Measurements from ENCODE around the gene ADGRF4. TPM values are rescaled to one million over a fixed set of nuclear protein-coding genes. Genes with fewer than 3 reads are reported as not detected.

ADGRF4 gene
- total RNA-seq, 1 experiment from 2014 or later = not detected

DNA sequence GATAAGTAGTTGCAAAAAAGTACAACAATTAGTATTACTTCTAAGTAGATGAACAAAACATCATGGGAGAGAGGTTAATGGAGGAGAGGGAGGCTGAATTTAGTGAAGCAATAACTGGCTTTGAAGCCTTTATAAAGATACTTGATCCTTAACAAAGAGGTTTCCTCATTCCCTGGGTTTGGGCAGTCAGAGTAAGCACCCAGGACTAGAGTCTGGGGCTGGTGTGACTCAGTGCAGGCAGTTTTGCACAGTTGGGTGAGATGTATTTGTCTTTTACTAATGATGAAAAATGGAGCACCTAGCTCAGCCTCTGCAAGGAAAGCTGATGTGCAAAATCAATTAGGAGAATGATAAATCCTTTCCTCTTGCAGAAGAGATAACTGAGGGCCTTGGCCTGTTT is 71.6 kb downstream of the ADGRF4 start:
- no peak overlapping the region for H2AFZ ChIP-seq (ENCODE audit: low read length)
- H3K18ac ChIP-seq (ENCODE audit: insufficient read length, low read depth, low read length) = no peak overlapping the region
- H3K27me3 Mint-ChIP-seq (ENCODE audit: low read depth) = no peaks in the 10 kb centered on the region
- no peak overlapping the region for H3K56ac ChIP-seq (ENCODE audit: insufficient read length, low read depth, low read length)
- no peak overlapping the region for H4K5ac ChIP-seq (ENCODE audit: insufficient read length, low read depth, low read length)
- H2BK12ac ChIP-seq (ENCODE audit: insufficient read length, low read depth, low read length) = no peak overlapping the region
- H3K23ac ChIP-seq (ENCODE audit: insufficient read length, low read depth, low read length) = no peak overlapping the region
- H2AK5ac ChIP-seq (ENCODE audit: insufficient read length, low read length) = no peak overlapping the region
- no peaks in the 10 kb centered on the region for H3K79me1 ChIP-seq (ENCODE audit: insufficient read depth, low read depth, low read length, poor library complexity, severe bottlenecking)
- no peak overlapping the region for H4K91ac ChIP-seq (ENCODE audit: insufficient read length, low read depth, low read length)
- H3K4me1 ChIP-seq (ENCODE audit: insufficient read depth, low read length) = no peaks in the 10 kb centered on the region
- H3K4me2 ChIP-seq (ENCODE audit: insufficient read depth, insufficient read length, low read length) = no peak overlapping the region
- no peak overlapping the region for H2BK5ac ChIP-seq (ENCODE audit: insufficient read length, low read length)
- DNase-seq = no peak
- no peaks in the 10 kb centered on the region for H3K27me3 ChIP-seq (ENCODE audit: insufficient read depth, low read length)
- no peaks in the 10 kb centered on the region for H3K79me2 ChIP-seq (ENCODE audit: insufficient read depth, low read length)
- no peak overlapping the region for H3T11ph ChIP-seq (ENCODE audit: low read length)
- no peaks in the 10 kb centered on the region for H3K4me1 Mint-ChIP-seq
- no peaks in the 10 kb centered on the region for H3K9me3 ChIP-seq (ENCODE audit: control insufficient read depth, low read depth, low read length)
- peaks cover 3 to 6% of the 10 kb centered on the region in 2 experiments; a peak in 3 of 5 replicates for H3K9me3 Mint-ChIP-seq
- no peak overlapping the region for H2BK120ac ChIP-seq (ENCODE audit: low read depth, low read length, poor library complexity, severe bottlenecking)
- TF ChIP-seq, protein P1, sequence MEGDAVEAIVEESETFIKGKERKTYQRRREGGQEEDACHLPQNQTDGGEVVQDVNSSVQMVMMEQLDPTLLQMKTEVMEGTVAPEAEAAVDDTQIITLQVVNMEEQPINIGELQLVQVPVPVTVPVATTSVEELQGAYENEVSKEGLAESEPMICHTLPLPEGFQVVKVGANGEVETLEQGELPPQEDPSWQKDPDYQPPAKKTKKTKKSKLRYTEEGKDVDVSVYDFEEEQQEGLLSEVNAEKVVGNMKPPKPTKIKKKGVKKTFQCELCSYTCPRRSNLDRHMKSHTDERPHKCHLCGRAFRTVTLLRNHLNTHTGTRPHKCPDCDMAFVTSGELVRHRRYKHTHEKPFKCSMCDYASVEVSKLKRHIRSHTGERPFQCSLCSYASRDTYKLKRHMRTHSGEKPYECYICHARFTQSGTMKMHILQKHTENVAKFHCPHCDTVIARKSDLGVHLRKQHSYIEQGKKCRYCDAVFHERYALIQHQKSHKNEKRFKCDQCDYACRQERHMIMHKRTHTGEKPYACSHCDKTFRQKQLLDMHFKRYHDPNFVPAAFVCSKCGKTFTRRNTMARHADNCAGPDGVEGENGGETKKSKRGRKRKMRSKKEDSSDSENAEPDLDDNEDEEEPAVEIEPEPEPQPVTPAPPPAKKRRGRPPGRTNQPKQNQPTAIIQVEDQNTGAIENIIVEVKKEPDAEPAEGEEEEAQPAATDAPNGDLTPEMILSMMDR (conservative IDR thresholded peaks at IDR 0.05) = no peak
- no peak overlapping the region for H3K4me3 Mint-ChIP-seq
- no peak overlapping the region for H3K9ac ChIP-seq (ENCODE audit: extremely low read depth, insufficient read length, low read length)
- H3K27ac Mint-ChIP-seq = no peak overlapping the region
- H4K8ac ChIP-seq (replicated peaks; ENCODE audit: insufficient read length, low read depth, low read length) = no peak overlapping the region
- no peak overlapping the region for H2BK15ac ChIP-seq (ENCODE audit: low read depth, low read length)
- H4K20me1 ChIP-seq (ENCODE audit: control insufficient read depth, insufficient read depth, insufficient read length) = no peaks in the 10 kb centered on the region
- H3K14ac ChIP-seq (ENCODE audit: insufficient read depth, low read length) = no peak overlapping the region
- H2BK20ac ChIP-seq (ENCODE audit: low read depth, low read length, poor library complexity, severe bottlenecking) = no peak overlapping the region
- H3K27ac ChIP-seq (ENCODE audit: insufficient read length, low read depth, low read length) = no peak overlapping the region
- H3K23me2 ChIP-seq (ENCODE audit: insufficient read length, low read depth, low read length, poor library complexity, severe bottlenecking) = no peaks in the 10 kb centered on the region
- H3K36me3 Mint-ChIP-seq (ENCODE audit: insufficient read depth in 1 of 3, low read depth in 3 of 3) = peaks cover 0 to 4% (median 2%) of the 10 kb centered on the region in 3 experiments; a peak in 3 of 7 replicates
- H3K4ac ChIP-seq (ENCODE audit: low read depth, low read length) = no peak overlapping the region

Other genes with a start within 250 kb of the ADGRF4 start
- gene CD2AP, start 220.8 kb upstream of the ADGRF4 start, total RNA-seq (2021) = 50.1 and 50.5 TPM in 2 replicates
- gene OPN5, start 83.5 kb downstream of the ADGRF4 start, total RNA-seq (2021) = not detected in 2 replicates

Measured in H9 (cell line).